Thyroid gland (tissue), 4 donors: Measurements from ENCODE around the gene PITPNC1. TPM values are rescaled to one million over a fixed set of nuclear protein-coding genes. Genes with fewer than 3 reads are reported as not detected.
A peak's percentile ranks its signal among the peaks of the same experiment; 100 is the strongest.

ENCODE experiments used
- DNase-seq, 2 donors: peaks; one replicate each; pipeline ENCODE4 v3.0.0-alpha.2; 2019
- H3K27ac ChIP-seq, 3 donors: fragments of 200-600 bp; sonication (generic); 1 replicate in 2 of 3; 2 replicates in 1 of 3; pipeline ENCODE4 v1.5.1; 2016 to 2019; ENCODE audit warnings: mild to moderate bottlenecking in 1 of 3, moderate library complexity in 1 of 3
- H3K27me3 ChIP-seq: fragments of 200-600 bp; sonication (generic); one replicate; pipeline ENCODE4 v1.5.1; 2019
- H3K36me3 ChIP-seq, 2 donors: fragments of 200-600 bp; sonication (generic); one replicate each; pipeline ENCODE4 v1.5.1; 2016 to 2019
- H3K4me1 ChIP-seq, 2 donors: fragments of 200-600 bp; sonication (generic); one replicate each; pipeline ENCODE4 v1.5.1; 2017 to 2019
- H3K4me3 ChIP-seq, 3 donors: fragments of 200-600 bp; sonication (generic); replicated peaks in 1 of 3; 1 replicate in 2 of 3; 2 replicates in 1 of 3; pipeline ENCODE4 v1.5.1; 2016; ENCODE audit warnings: mild to moderate bottlenecking in 1 of 3
- H3K9me3 ChIP-seq: fragments of 200-600 bp; sonication (generic); one replicate; pipeline ENCODE4 v1.5.1; 2017
- POLR2A ChIP-seq, 2 donors: fragments of 450-650 bp; IDR thresholded peaks; one replicate each; pipeline ENCODE4 v1.6.1; 2017; ENCODE audit warnings: antibody characterized with exemption in 2 of 2, mild to moderate bottlenecking in 2 of 2, moderate library complexity in 1 of 2
- WGBS, 2 donors: methylation state at CpG; one replicate each; pipeline ENCODE4 v1.1.5; 2017; 5-methylcytosine and 5-hydroxymethylcytosine counted together
- intact Hi-C: fragments of 100-400 bp; cut with DNase I; formaldehyde crosslinking; loops from one replicate; pipeline ENCODE4 v1.15.1; 2023
- total RNA-seq, 4 donors: library from RNA; depleted of rRNA; stranded (reverse); fragments of >200 nt; gene quantifications; one replicate each; pipeline ENCODE4 v1.2.3, GENCODE V29; 2016
- TF ChIP-seq, protein P1 (sequence below), 6 experiments: fragments of 200-600 bp in 3 of 6; fragments of 450-650 bp in 3 of 6; sonication (generic) in 3 of 6; IDR thresholded peaks; one replicate each; pipeline ENCODE4 v1.5.1; 2016 to 2019; ENCODE audit warnings: antibody characterized with exemption in 6 of 6, mild to moderate bottlenecking in 2 of 6, inconsistent platforms in 1 of 6, moderate library complexity in 1 of 6

PITPNC1 gene
- total RNA-seq, 4 donors from 2014 or later: 3.6 to 14.2 (median 7.3) TPM

DNA sequence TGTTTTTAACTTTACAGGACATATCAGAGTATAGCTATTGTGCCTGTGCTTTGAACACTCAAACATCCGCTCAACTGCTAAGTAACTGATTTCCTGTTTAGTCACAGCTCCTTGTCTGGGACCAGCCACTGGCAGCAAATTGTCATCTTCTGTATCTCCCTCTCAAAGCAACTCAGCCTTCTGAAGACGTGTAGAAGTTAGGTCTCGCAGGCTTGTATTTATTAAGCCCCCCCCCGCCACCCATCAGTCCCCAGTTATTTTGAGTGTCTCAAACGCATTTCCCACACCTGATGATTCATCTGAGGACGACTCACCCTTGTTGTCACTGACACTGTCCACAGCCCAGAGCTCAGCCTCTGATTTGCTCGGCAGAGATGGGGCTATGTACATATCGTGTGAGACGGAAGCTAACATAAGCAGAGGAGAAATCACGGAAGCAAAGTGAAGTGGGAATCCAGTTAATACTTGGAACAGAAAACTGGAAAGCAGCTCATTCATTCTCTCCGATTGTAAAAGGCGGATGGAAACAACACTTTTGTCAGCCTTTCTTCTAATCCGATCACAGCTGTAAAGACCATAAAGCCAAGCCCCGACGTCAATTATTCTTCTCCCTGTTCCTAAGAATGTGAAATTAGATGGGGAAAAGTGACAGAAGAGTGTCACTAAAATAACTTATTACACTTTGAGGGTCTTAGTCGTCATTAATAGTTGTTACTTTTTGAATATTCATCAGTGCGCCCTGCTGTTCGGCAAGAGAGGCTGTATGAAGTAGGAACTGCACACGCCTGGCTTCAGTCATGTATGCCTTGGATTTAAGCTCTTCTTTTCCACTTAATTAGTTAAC lies 64.2 kb downstream of the PITPNC1 start:
- Histone ChIP-seq H3K27me3 (no peaks in the 10 kb centered on the region), H3K27ac (peak overlapping the region in 2 of 3 donors; percentile 39 to 54), H3K36me3 (no peaks in the 10 kb centered on the region), H3K9me3 (no peaks in the 10 kb centered on the region), H3K4me1 (peaks cover 0 to 31% of the 10 kb centered on the region in 2 donors), H3K4me3 (no peak overlapping the region)
- TF ChIP-seq, protein P1, sequence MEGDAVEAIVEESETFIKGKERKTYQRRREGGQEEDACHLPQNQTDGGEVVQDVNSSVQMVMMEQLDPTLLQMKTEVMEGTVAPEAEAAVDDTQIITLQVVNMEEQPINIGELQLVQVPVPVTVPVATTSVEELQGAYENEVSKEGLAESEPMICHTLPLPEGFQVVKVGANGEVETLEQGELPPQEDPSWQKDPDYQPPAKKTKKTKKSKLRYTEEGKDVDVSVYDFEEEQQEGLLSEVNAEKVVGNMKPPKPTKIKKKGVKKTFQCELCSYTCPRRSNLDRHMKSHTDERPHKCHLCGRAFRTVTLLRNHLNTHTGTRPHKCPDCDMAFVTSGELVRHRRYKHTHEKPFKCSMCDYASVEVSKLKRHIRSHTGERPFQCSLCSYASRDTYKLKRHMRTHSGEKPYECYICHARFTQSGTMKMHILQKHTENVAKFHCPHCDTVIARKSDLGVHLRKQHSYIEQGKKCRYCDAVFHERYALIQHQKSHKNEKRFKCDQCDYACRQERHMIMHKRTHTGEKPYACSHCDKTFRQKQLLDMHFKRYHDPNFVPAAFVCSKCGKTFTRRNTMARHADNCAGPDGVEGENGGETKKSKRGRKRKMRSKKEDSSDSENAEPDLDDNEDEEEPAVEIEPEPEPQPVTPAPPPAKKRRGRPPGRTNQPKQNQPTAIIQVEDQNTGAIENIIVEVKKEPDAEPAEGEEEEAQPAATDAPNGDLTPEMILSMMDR (IDR thresholded peaks at IDR 0.05): no peak
- no peak for TF ChIP-seq POLR2A (IDR thresholded peaks at IDR 0.05)
- DNase-seq: peak; percentile 5 to 8
- WGBS, 2 donors: 36% methylated on average over 19 of the region's 19 CpGs
- intact Hi-C loops: no loop called here

DNA sequence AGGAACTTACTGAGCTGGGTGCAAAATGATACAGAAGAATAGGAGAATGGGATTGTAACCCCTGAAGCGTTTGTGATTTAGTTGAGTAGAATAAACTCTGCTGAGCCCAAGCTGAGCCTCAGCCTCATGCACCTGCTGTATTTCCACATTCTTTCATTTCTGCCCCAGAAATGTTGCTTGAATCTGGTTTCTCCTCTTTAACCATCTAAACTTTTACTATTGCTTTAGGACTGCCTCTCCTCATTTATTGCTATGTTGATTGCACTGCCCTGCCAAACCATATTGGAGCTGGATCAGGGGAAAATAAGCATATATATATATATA lies 64.8 kb downstream of the PITPNC1 start:
- WGBS, 2 donors: 40 to 61% methylated on average over 1 of the region's 1 CpG
- no peaks in the 10 kb centered on the region for H3K9me3 ChIP-seq
- H3K4me1 ChIP-seq: peaks cover 0 to 31% of the 10 kb centered on the region in 2 donors
- no peak for TF ChIP-seq POLR2A (IDR thresholded peaks at IDR 0.05)
- TF ChIP-seq, protein P1 (IDR thresholded peaks at IDR 0.05): no peak
- H3K27me3 ChIP-seq: no peaks in the 10 kb centered on the region
- intact Hi-C loops: no loop called here
- no peak for DNase-seq
- H3K27ac ChIP-seq: peak overlapping the region in 2 of 3 donors; percentile 39 to 54
- H3K4me3 ChIP-seq: no peak overlapping the region
- no peaks in the 10 kb centered on the region for H3K36me3 ChIP-seq

DNA sequence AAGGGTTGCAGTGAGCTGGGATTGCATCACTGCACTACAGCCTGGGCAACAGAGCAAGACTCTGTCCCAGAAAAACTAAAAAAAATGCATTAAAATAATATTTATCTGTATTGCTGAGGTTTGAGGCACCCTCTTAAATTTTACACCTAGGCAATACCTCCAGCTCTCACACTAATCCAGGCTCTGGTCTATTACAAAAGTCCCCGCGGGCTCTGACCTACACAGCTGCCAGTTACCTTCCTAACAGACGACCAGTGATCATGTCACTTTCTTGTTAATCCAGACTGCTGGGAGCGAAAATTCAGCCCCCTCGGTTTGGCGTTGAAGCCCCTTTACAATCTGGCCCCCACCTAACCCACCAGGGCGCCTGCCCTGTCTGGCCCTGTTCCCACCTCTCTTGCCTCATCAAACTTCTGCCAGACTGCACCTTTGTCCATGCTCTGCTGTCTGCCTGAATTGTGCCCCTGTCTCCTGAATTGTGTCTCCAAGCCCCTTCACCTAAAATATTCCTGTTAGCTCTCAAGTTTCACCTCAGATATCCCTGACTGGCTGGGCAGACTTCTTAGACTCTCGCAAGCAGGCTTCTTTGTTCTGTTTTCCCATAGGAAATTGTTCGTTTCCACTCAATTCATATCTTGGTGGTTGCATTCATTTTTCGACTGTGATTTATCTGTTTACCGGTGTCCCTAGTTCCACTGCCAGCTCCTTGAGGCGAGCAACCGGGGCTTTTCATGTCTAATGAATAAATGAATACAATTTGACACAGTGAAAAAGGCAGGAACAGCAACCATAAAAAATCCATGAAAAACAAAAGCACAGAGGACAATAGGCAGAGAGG lies 65.9 kb downstream of the PITPNC1 start:
- Histone ChIP-seq H3K9me3 (no peaks in the 10 kb centered on the region), H3K27me3 (no peaks in the 10 kb centered on the region), H3K4me3 (no peak overlapping the region), H3K36me3 (no peaks in the 10 kb centered on the region), H3K27ac (no peak overlapping the region), H3K4me1 (peaks cover 0 to 31% of the 10 kb centered on the region in 2 donors)
- 60 to 66% methylated on average over 13 of the region's 13 CpGs for WGBS, 2 donors
- intact Hi-C loops: no loop called here
- TF ChIP-seq, protein P1 (IDR thresholded peaks at IDR 0.05): no peak
- no peak for TF ChIP-seq POLR2A (IDR thresholded peaks at IDR 0.05)
- DNase-seq: no peak

DNA sequence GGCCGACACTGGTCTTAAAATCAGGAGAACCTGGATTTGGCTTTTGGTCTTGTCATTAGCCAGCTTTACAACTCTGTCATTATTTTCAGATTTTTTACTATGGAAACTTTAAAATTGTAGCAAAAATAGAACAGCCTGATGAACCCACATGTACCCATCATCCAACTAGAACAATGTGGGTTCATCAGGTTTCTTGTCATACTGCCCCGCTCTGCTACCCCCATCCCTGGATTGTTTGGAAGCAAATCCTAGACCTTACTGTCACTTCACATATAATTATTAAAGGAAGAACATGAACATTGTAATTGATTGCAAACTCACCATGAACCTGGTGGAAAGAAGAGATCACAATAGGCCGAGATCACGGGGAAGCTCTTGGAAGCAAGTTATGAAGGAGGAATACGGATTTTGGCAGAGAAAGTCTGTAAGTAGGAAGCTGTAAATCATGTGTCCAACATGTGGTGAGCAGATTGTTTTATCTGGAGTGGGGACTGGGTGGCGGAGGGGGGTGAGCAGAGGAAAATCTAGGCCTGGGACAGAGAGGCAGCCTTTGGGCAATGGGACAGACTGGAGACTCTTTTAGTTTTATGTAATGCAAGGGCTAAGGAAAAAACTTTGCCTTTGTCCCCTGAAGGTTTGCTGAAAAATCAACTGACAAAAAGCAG lies 67.0 kb downstream of the PITPNC1 start:
- TF ChIP-seq, protein P1 (IDR thresholded peaks at IDR 0.05): no peak
- no peak for TF ChIP-seq POLR2A (IDR thresholded peaks at IDR 0.05)
- intact Hi-C loops: no loop called here
- Histone ChIP-seq H3K36me3 (no peaks in the 10 kb centered on the region), H3K27ac (peak overlapping the region in 1 of 3 donors; percentile 3), H3K27me3 (no peaks in the 10 kb centered on the region), H3K4me1 (peaks cover 0 to 42% of the 10 kb centered on the region in 2 donors), H3K4me3 (no peak overlapping the region), H3K9me3 (no peaks in the 10 kb centered on the region)
- WGBS, 2 donors: 74 to 81% methylated on average over 6 of the region's 6 CpGs
- DNase-seq: no peak
